Endometrial microvascular endothelial cells (primary cell): ENCODE data around the gene TBL1XR1. TPM values are rescaled to one million over a fixed set of nuclear protein-coding genes. Genes with fewer than 3 reads are reported as not detected.

Source experiments
- in situ Hi-C: cut with HindIII; loops from 2 replicates; pipeline ENCODE4 v1.10.0; 2017; ENCODE audit warnings: low sequenced_read_pairs, low pct_unique_long_range_greater_than_20kb; ENCODE audit errors: inconsistent ontology term
- total RNA-seq: library from RNA; depleted of rRNA; stranded (reverse); fragments of >200 nt; gene quantifications from one replicate; pipeline ENCODE4 v1.2.3, GENCODE V29; 2015; ENCODE audit errors: inconsistent ontology term

Gene TBL1XR1
- total RNA-seq, 1 donor from 2014 or later: 60.8 TPM

GRCh38 chr3:177102553-177102952 lies 94.7 kb downstream of the TBL1XR1 start:
- in situ Hi-C loops: no loop called here

- in situ Hi-C loops: no loop called here
Observed at GRCh38 chr3:177098551-177098950, 98.7 kb downstream of the TBL1XR1 start.

- in situ Hi-C loops: no loop called here
Observed at GRCh38 chr3:177096615-177097014, 100.7 kb downstream of the TBL1XR1 start.

DNA sequence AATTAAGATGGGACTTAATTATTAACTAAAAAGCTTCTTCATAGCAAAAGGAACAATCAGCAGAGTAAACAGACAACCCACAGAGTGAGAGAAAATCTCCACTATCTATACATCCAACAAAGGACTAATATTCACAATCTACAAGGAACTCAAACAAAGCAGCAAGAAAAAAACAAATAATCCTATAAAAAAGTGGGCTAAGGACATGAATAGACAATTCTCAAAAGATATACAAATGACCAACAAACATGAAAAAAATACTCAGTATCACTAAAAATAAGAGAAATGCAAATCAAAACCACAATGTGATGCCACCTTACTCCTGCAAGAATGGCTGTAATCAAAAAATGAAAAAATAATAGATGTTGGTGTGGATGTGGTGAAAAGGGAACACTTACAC lies 103.3 kb downstream of the TBL1XR1 start:
- in situ Hi-C loops: no loop called here

DNA sequence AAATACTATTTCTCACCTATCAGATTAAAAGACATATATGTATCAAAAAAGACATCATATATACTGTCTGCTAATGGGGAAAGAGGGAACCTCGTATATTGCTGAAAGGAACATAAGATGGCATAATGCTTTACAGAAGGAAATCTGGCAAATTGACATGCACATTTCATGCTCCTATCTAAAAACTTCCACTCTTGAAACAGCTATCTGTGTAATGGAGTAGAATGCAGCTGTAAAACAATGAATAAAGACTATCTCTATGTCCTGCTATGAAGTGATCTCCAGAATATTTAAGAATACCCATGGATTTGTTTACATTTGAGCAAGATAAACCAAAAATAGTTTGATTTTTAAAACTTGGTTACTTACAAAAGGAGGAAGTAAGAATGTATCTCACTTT lies 107.4 kb downstream of the TBL1XR1 start:
- in situ Hi-C loops: no loop called here

GRCh38 chr3:177089110-177089509 lies 108.2 kb downstream of the TBL1XR1 start:
- in situ Hi-C loops: no loop called here

- in situ Hi-C loops: no loop called here
Observed at GRCh38 chr3:177085794-177086193, 111.5 kb downstream of the TBL1XR1 start.

GRCh38 chr3:177084616-177085015 lies 112.7 kb downstream of the TBL1XR1 start:
- in situ Hi-C loops: no loop called here

DNA sequence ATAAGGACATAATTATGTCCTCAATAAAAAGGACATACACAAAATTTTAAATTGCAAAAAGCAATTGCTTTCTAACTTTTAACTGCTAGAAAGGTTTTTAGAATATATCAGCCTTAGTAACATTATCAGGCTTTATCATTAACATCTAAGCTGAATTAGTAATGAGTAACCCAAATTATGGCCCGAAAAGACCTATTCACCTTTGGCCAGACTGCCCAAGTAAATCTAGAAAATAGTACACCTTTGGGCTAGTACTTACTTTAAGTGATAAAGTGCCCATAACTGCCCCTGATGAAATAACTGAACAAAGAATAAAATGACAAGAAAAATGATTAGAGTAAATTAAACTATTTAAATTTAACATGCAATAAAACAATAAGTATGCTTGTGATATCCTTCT lies 117.2 kb downstream of the TBL1XR1 start:
- in situ Hi-C loops: no loop called here

DNA sequence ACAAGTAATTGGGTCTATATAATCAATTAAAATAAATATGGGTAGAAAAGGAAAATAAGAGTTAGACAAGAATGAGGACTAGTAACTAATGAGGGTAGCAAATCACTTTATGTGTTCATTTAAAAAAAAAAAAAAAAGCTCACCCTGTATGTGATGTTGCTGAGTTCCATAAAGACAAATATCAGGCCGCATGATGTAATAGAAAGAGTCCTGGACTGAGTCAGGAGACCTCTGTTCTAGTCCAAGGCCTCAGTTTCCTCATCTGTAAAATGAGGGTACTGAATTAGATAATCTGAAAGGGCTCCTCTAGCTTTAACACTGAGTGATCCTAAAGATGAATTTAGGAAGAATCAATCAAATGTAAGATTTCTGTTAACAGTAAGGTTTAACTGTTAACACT lies 117.6 kb downstream of the TBL1XR1 start:
- in situ Hi-C loops: no loop called here

DNA sequence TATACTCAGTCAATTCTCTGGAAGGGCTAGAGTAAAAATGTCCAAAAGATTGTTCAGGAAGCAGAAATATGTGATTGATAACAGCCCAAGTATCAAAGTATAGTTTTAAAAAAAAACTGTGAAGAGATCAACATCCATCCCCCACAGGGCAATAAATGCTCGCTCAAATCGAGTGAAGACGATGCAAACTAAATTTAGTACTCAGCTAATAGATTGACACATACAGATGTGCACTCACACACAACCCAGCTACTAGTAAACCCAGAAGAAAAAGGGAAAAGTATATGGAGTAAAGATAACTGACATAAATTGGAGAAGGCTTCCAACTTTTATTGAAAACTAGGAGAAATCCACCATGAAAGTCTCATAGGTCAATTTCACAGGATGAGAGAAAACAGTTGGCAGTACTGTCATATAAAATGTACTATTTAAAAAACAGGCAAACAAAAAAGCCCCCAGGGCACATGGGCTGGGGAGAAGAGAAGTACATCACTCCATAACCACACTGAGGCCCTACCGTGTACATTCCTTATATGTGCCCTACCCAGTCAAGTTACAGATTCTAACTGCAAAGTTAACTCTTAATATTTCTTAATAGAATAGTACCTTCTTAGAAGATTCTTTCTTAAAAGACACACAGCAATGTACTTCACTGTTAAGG lies 125.7 kb downstream of the TBL1XR1 start:
- in situ Hi-C loops: no loop called here

DNA sequence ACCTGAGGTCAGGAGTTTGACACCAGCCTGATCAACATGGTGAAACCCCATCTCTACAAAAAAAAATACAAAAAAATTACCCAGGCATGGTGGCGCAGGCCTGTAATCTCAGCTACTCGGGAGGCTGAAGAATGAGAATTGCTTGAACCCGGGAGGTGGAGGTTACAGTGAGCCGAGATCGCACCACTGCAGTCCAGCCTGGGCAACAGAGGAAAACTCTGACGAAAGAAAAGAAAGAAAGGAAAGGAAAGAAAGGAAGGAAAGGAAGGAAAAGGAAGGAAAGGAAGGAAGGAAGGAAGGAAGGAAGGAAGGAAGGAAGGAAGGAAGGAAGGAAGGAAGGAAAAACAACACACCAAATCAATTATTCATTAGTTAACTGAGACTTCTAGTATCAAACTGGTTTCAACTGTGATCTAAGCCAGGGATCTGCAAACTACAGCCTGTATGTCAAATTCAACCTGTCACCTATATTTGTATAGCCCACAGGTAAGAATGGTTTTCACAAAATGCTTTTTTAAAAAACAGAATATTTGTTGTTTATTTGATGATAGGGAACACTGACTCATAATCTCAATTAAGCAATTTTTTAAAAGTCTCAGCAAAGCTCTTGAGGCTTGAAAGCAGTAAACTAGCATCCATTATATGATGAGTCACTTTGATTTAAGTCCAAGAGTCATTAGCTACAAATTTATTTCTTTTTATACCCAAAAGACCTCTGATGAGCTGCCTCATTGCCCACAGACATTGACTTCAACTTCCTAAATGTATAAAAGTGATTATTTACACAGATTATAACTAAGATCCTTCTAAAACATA lies 127.6 kb downstream of the TBL1XR1 start:
- in situ Hi-C loops: no loop called here

DNA sequence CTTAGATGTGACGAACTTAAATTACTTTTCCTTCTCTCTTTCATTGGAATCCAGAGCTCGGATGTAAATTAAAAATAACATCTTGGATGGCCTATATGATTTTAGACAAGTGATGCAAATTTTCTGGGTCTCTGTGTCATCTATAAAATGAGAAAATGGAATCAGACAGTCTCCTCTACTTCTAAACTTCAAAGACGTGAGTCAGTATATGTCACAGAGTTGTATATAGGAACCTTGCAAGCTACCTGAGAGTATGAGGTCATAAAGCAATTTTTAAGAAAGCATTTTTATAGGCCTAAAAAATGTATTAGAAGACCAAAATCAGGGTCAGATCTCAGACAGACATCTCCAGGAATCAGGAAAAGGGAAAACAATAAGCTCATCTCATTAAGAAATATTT lies 128.3 kb downstream of the TBL1XR1 start:
- in situ Hi-C loops: no loop called here

DNA sequence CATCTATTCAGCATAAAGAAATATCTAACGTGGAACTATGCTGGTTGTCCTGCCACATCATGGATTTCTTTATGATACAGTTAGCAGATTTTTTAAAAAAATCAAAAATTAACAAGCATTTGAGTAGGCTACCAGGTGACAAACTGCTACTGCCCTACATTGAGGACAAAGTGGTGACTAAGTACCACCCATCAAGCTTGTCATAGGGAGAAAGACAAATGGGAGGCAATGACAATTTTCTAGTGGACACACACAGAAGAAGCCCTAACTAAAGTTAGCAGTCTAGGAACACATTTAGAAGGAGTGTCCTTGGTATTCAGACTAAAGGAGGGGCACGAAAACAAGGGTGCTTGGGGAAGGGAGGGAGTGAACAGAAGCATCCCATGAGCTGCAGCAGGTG lies 131.2 kb downstream of the TBL1XR1 start:
- in situ Hi-C loops: no loop called here

DNA sequence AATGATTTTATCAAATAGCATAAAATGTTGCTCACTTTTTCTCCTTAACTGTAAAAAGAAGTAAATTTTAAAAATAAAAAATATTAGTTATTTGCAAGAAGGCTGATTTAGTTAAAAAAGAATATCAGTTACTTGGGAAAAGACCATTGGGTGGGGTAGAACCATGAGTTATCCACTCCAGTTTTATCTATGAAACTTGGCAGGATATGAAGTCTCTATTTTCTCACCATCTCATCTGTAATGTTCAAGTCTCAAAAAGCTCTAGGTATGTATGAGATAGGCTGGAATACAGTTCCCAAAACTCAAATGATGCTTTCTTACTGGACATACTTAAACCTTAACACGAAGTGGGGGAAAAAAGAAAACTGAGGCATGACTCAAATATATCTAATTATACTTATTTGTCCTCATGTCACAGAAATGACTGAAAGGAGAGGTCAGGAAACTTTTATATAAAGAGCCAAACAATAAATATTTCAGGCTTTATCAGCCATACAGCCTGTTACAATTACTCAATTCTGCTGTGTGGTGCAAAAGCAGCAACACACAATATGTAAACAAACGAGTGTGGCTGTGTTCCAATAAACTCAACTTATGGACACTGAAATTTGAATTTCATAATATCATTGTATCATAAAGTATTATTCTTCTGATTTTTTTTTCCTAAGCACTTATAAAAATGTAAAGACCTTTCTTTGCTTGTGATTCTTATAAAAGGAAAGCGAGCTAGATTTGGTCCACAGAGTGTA lies 131.8 kb downstream of the TBL1XR1 start:
- in situ Hi-C loops: no loop called here

DNA sequence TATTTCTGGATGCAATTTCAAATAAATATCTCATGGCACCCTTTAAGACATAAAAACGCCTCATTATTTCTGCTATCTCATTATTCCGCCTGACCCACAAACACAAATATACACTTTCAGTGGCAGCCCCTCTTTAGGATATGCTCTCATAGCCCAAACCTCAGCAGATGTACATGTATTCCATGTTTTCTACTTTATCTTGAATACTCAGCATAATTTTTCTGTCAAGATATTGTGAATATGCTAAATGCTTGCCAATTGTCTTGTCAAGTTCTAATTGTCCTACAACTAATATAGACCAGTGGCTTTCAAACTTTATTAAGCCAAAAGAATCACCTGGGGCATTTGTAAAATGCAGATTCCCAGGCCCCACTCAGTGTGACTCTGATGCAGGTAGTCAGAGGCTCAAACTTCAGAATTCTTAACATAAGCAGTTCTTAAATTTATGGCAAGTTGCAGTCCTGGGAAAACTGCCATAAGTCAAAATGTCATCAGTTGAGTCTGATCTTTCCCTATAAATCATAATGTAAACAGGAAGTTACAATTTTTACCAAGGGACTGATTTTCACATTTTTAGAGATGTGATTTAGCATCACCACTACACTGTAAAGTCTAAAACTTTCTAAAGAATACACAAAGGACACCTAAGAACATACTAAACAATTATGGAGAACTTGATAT lies 135.1 kb downstream of the TBL1XR1 start:
- in situ Hi-C loops: no loop called here

DNA sequence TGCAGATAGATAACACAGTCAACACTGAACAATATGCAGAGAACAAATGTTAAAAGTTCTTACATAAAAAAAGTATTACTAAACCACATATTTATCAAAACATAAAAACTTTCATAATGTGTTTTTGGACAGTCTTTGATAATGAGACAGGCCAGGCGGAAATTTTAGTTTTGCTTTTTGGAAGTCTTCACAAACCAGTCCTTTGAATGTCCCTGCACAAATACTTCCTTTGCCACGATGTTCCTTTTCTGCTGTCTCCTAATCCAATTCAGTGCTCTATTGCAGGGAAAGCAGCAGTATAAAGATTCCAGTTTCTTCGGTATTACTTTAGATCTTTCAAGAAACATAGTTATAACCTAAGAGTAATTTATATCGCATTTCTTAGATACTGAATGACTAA lies 135.9 kb downstream of the TBL1XR1 start:
- in situ Hi-C loops: no loop called here

GRCh38 chr3:177060492-177060891 lies 136.8 kb downstream of the TBL1XR1 start:
- in situ Hi-C loops: no loop called here

- in situ Hi-C loops: no loop called here
Observed at GRCh38 chr3:177058648-177059047, 138.6 kb downstream of the TBL1XR1 start.
